DND-41 (cell line): ENCODE data around the gene IGSF9.

Experiments used
- ATAC-seq: fragments of 200-7000 bp; cut with Tn5 transposase; 3 replicates; pipeline ENCODE4 v1.9.1; 2021; ENCODE audit warnings: low read depth; ENCODE audit not compliant: insufficient read depth
- DNase-seq: peaks from one replicate; pipeline ENCODE4 v3.0.0-alpha.2; 2020
- H2AFZ ChIP-seq: 2 replicates; pipeline ENCODE4 v1.6.0; 2012; ENCODE audit warnings: low read depth, low read length
- H3K27ac ChIP-seq: 2 replicates; pipeline ENCODE4 v1.5.1; 2012; ENCODE audit warnings: low read length, inconsistent platforms
- H3K27me3 ChIP-seq: fragments of 200-600 bp; sonication (generic); 2 replicates; pipeline ENCODE4 v1.6.0; 2012; ENCODE audit warnings: low read length, mild to moderate bottlenecking, inconsistent platforms; ENCODE audit not compliant: insufficient read depth, poor library complexity
- H3K36me3 ChIP-seq: 2 replicates; pipeline ENCODE4 v1.5.1; 2012; ENCODE audit warnings: low read length, inconsistent platforms; ENCODE audit not compliant: insufficient read depth
- H3K4me1 ChIP-seq: 2 replicates; pipeline ENCODE4 v1.5.1; 2012; ENCODE audit warnings: mild to moderate bottlenecking, low read length; ENCODE audit not compliant: insufficient read depth
- H3K4me2 ChIP-seq: 2 replicates; pipeline ENCODE4 v1.6.0; 2012; ENCODE audit warnings: mild to moderate bottlenecking, moderate library complexity, low read length, inconsistent platforms; ENCODE audit not compliant: insufficient read depth
- H3K4me3 ChIP-seq, 2 experiments: fragments of 200-600 bp in 1 of 2; shearing (Covaris generic) in 1 of 2; 2 replicates each; pipeline ENCODE4 v1.5.1; 2012 to 2016; ENCODE audit warnings: inconsistent platforms in 2 of 2, low read length in 2 of 2, mild to moderate bottlenecking in 2 of 2, low read depth in 1 of 2, moderate library complexity in 1 of 2
- H3K79me2 ChIP-seq: 2 replicates; pipeline ENCODE4 v1.6.0; 2012; ENCODE audit warnings: low read length, inconsistent platforms; ENCODE audit not compliant: insufficient read depth
- H3K9ac ChIP-seq: 2 replicates; pipeline ENCODE4 v1.6.0; 2012; ENCODE audit warnings: low read depth, mild to moderate bottlenecking, inconsistent platforms, low read length, moderate library complexity
- H3K9me3 ChIP-seq: 2 replicates; pipeline ENCODE4 v1.5.1; 2012; ENCODE audit warnings: low read length, moderate library complexity, mild to moderate bottlenecking, inconsistent platforms; ENCODE audit not compliant: insufficient read depth, severe bottlenecking
- H4K20me1 ChIP-seq: 2 replicates; pipeline ENCODE4 v1.6.0; 2012; ENCODE audit warnings: low read length; ENCODE audit not compliant: insufficient read depth
- EZH2 ChIP-seq: IDR thresholded peaks from 3 replicates; pipeline ENCODE4 v1.6.1; 2012; ENCODE audit warnings: borderline replicate concordance, low read depth, mild to moderate bottlenecking, moderate library complexity, low read length, inconsistent platforms; ENCODE audit not compliant: severe bottlenecking
- TF ChIP-seq, protein P1 (sequence below): IDR thresholded peaks from 2 replicates; pipeline ENCODE4 v1.5.1; 2012; ENCODE audit warnings: borderline replicate concordance, low read length, moderate library complexity, mild to moderate bottlenecking; ENCODE audit not compliant: poor library complexity, severe bottlenecking; ENCODE audit errors: extremely low read depth

Gene IGSF9

DNA sequence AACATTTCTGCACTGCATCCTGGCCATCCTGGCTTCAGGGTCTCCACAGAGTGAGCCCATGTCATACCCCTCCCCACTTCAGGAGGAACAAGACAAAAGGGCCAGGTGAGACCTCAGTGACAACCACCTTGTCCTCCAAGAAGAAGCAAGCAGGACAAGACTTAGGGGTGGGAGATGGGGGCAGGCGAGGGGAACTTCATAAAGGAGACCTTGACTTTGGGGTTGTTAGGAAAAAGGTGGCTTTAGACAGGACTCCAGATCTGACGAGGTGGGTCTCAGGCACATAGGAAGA, 32.6 kb upstream of the IGSF9 start:
- Histone ChIP-seq H3K4me3 (no peak overlapping the region), H3K4me2 (no peak overlapping the region), H4K20me1 (0 out of 2 replicates have a peak, but pooled peaks cover 2% of the 10 kb centered on the region), H2AFZ (no peak overlapping the region), H3K9ac (no peak overlapping the region), H3K27ac (no peak overlapping the region), H3K79me2 (no peaks in the 10 kb centered on the region), H3K27me3 (peaks cover 35% of the 10 kb centered on the region), H3K9me3 (no peaks in the 10 kb centered on the region), H3K36me3 (no peaks in the 10 kb centered on the region), H3K4me1 (no peaks in the 10 kb centered on the region)
- ATAC-seq: no peak
- no peak for DNase-seq
- TF ChIP-seq, protein P1, sequence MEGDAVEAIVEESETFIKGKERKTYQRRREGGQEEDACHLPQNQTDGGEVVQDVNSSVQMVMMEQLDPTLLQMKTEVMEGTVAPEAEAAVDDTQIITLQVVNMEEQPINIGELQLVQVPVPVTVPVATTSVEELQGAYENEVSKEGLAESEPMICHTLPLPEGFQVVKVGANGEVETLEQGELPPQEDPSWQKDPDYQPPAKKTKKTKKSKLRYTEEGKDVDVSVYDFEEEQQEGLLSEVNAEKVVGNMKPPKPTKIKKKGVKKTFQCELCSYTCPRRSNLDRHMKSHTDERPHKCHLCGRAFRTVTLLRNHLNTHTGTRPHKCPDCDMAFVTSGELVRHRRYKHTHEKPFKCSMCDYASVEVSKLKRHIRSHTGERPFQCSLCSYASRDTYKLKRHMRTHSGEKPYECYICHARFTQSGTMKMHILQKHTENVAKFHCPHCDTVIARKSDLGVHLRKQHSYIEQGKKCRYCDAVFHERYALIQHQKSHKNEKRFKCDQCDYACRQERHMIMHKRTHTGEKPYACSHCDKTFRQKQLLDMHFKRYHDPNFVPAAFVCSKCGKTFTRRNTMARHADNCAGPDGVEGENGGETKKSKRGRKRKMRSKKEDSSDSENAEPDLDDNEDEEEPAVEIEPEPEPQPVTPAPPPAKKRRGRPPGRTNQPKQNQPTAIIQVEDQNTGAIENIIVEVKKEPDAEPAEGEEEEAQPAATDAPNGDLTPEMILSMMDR: no peak
- TF ChIP-seq EZH2: no peak

DNA sequence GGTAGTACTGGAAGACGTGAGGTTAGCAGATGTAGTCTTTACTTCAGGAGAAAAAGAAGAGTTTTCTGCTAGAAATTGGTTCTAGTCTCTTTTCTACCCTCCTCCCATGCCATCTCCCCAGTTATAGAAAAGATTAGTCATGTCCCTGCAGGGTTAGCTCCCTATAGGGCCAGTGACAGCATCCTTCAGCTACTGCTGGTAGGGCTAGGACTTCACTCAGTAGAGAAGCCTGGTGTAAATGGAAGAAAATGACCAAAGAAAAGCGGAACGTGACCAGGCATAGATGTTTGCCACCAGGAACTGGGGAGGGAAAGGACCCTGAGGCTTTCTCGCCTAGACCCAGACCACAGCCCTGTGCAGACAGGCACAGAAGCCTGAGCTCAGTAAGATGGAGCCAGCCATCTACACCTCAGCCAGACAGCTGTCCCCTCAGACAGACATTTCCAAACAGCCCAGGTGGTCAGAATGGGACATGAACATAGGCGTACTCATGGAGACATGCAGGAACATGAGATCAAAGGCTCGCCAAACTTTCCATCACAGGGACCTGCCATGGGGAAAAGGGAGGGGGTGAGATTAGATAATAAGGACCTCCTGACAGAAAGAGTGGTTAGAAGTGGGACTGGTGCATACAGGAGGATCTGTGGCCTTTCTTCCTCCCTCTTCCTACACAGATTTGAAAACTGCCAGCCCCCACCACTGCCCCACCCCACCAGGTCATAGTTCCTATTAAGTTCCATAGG, 32.1 kb upstream of the IGSF9 start:
- Histone ChIP-seq H3K79me2 (no peaks in the 10 kb centered on the region), H3K36me3 (no peaks in the 10 kb centered on the region), H3K4me2 (no peak overlapping the region), H3K4me1 (no peaks in the 10 kb centered on the region), H3K9me3 (no peaks in the 10 kb centered on the region), H3K4me3 (no peak overlapping the region), H3K27ac (no peak overlapping the region), H3K27me3 (peaks cover 36% of the 10 kb centered on the region), H3K9ac (no peak overlapping the region), H2AFZ (no peak overlapping the region), H4K20me1 (0 out of 2 replicates have a peak, but pooled peaks cover 2% of the 10 kb centered on the region)
- ATAC-seq: no peak
- no peak for DNase-seq
- no peak for TF ChIP-seq EZH2
- TF ChIP-seq, protein P1: no peak

DNA sequence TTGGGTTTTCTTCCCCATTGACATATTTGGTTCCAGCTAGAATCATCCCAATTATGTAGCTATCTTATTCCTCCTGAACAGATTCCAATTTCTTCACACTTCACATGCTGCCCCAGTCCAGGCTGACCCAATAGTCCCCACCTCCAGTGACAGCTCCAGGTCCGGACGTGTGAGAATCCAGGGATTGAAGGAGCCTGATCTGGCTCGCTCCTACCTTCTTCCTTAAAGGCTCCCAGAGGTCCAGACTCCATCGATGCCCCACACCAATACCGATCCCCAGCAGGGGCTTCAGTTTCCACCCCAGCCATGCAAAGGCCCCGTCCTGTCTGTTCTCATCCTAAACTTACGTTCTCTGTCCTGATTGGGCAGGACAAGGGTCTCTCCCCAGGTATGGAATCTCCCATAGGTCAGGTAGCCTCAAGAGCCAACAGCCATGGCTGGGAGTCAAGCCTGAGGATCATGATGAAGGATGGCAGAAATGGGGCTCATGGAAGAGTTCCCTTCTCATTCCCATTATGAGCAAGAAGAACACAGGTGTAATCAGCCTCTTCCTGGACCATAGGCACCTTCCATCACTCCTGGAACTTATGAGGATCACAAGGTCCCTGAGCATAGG, 29.0 kb upstream of the IGSF9 start:
- no peaks in the 10 kb centered on the region for H3K4me1 ChIP-seq
- H3K27ac ChIP-seq: no peak overlapping the region
- no peaks in the 10 kb centered on the region for H3K9me3 ChIP-seq
- no peak overlapping the region for H3K4me3 ChIP-seq
- ATAC-seq: no peak
- no peak overlapping the region for H3K4me2 ChIP-seq
- H3K27me3 ChIP-seq: peaks cover 41% of the 10 kb centered on the region
- H3K36me3 ChIP-seq: no peaks in the 10 kb centered on the region
- no peak for TF ChIP-seq EZH2
- TF ChIP-seq, protein P1: no peak
- no peak for DNase-seq
- no peaks in the 10 kb centered on the region for H3K79me2 ChIP-seq
- no peak overlapping the region for H3K9ac ChIP-seq
- 0 out of 2 replicates have a peak, but pooled peaks cover 2% of the 10 kb centered on the region for H4K20me1 ChIP-seq
- H2AFZ ChIP-seq: no peak overlapping the region
